ENCODE results near the gene TMEM244.
"Not testable (repeated sequence)": the region's sequence is repeated elsewhere in the genome, so short reads cannot be mapped to it uniquely, and the experiment has no call there.

The TMEM244 gene

DNA sequence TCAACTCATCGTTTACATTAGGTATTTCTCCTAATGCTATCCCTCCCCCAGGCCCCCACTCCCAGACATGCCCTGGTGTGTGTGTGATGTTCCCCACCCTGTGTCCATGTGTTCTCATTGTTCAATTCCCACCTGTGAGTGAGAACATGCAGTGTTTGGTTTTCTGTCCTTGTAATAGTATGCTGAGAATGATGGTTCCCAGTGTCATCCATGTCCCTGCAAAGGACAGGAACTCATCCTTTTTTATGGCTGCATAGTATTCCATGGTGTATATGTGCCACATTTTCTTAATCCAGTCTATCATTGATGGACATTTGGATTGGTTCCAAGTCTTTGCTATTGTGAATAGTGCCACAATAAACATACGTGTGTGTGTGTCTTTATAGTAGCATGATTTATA, 54.0 kb downstream of the TMEM244 start:
- DNase-seq, result not testable (repeated sequence)

- DNase-seq, result not testable (repeated sequence)
Observed at GRCh38 chr6:129802920-129803319, 58.2 kb downstream of the TMEM244 start.

- no peak for DNase-seq
Observed at GRCh38 chr6:129801909-129802308, 59.2 kb downstream of the TMEM244 start.

GRCh38 chr6:129795261-129795660, 65.9 kb downstream of the TMEM244 start:
- no peak for DNase-seq

- peak in 1 of 5 experiments; percentile 27 for DNase-seq
Observed at GRCh38 chr6:129793447-129793846, 67.7 kb downstream of the TMEM244 start.

- DNase-seq, result no peak
Observed at GRCh38 chr6:129792049-129792448, 69.1 kb downstream of the TMEM244 start.

DNA sequence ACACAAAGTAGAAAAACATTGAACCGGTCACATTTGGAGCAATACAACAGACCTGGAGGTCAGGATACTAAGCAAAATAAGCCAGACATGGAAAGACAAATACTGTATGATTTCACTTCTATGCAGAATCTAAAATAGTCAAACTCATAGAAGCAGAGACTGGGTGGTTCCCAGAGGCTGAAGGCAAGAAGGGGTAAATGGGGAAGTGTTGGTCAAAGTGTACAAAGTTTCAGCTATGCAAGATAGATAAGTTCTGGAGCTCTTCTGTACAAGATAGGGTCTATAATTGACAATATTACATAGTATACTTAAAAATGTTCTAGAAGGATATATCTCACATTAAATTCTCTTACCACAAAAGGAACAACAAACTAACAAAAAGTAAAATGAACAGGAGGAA, 70.3 kb downstream of the TMEM244 start:
- no peak for DNase-seq

GRCh38 chr6:129789974-129790373, 71.1 kb downstream of the TMEM244 start:
- DNase-seq, result no peak

GRCh38 chr6:129787816-129788215, 73.3 kb downstream of the TMEM244 start:
- no peak for DNase-seq

DNA sequence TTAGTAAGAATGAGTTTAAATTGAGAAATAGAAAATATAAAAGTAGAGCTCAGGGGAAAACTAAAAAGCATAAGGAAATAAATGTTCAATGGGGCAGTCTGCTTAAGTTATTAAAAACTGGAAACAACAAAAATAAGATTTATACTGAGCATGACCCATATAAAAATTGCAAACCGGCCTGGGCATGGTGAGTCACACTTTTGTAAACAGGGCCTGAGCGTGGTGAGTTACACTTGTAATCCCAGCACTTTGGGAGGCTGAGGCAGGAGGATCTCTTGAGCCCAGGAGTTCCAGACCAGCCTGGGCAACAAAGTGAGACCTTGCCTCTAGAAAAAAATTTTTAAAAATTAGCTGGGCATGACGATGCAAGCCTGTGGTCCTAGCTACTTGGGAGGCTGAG, 74.6 kb downstream of the TMEM244 start:
- DNase-seq, result no peak

DNA sequence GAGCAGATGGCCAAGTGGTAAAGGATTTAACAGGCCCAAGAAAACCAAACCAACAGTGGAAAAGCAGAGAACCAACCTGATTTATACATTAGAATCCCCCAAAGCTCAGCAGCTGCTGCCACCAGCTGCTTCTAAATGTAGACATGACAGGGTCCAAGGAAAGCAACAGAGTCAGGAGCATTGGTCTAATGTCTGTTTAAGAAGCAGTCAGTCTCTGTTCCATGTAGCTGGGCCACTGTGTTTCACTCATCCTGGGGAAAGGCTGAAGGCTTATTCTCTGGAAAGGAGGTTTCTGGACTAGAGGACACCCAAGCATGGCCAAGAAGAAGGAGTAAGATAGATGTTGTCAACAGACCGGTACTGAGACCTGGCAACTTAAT, 75.4 kb downstream of the TMEM244 start:
- no peak for DNase-seq

GRCh38 chr6:129785047-129785755, 75.9 kb downstream of the TMEM244 start:
- DNase-seq, result no peak

Measured in T-helper 2 cell (primary cell).